ENCODE results near the gene KYNU. TPM values are rescaled to one million over a fixed set of nuclear protein-coding genes. Genes with fewer than 3 reads are reported as not detected.
"Not testable (repeated sequence)": the region's sequence is repeated elsewhere in the genome, so short reads cannot be mapped to it uniquely, and the experiment has no call there.

KYNU gene
- total RNA-seq, 1 donor from 2014 or later, result 30.3 TPM

- Histone ChIP-seq H3K36me3 (ENCODE audit: control insufficient read depth, insufficient read depth, low read length) (no peaks in the 10 kb centered on the region), H3K27me3 (ENCODE audit: control insufficient read depth, insufficient read depth, low read length) (no peaks in the 10 kb centered on the region), H3K4me3 (ENCODE audit: low read depth, low read length) (no peak overlapping the region)
- TF ChIP-seq CTCF (IDR thresholded peaks at IDR 0.05; ENCODE audit: insufficient read depth, low read length, severe bottlenecking), result no peak
- peak; percentile 63 for DNase-seq (ENCODE audit: low read depth)
- FAIRE-seq, result no peak
These were observed 1.0 kb upstream of the KYNU start for GRCh38 chr2:142876423-142876822.

GRCh38 chr2:142878031-142878678 lies 691 bp downstream of the KYNU start:
- TF ChIP-seq CTCF (IDR thresholded peaks at IDR 0.05; ENCODE audit: insufficient read depth, low read length, severe bottlenecking), result no peak
- peak overlapping the region; percentile 30 for H3K4me3 ChIP-seq (ENCODE audit: low read depth, low read length)
- H3K36me3 ChIP-seq (ENCODE audit: control insufficient read depth, insufficient read depth, low read length), result peaks cover 1% of the 10 kb centered on the region
- FAIRE-seq, result no peak
- no peaks in the 10 kb centered on the region for H3K27me3 ChIP-seq (ENCODE audit: control insufficient read depth, insufficient read depth, low read length)
- DNase-seq (ENCODE audit: low read depth), result no peak

- Histone ChIP-seq H3K4me3 (ENCODE audit: low read depth, low read length) (peak overlapping the region; percentile 4), H3K36me3 (ENCODE audit: control insufficient read depth, insufficient read depth, low read length) (peaks cover 1% of the 10 kb centered on the region), H3K27me3 (ENCODE audit: control insufficient read depth, insufficient read depth, low read length) (no peaks in the 10 kb centered on the region)
- no peak for DNase-seq (ENCODE audit: low read depth)
- TF ChIP-seq CTCF (IDR thresholded peaks at IDR 0.05; ENCODE audit: insufficient read depth, low read length, severe bottlenecking), result no peak
- FAIRE-seq, result no peak
These were observed 1.7 kb downstream of the KYNU start for GRCh38 chr2:142879151-142879550.

- peak; percentile 90 for DNase-seq (ENCODE audit: low read depth)
- Histone ChIP-seq H3K27me3 (ENCODE audit: control insufficient read depth, insufficient read depth, low read length) (no peaks in the 10 kb centered on the region), H3K36me3 (ENCODE audit: control insufficient read depth, insufficient read depth, low read length) (peaks cover 1% of the 10 kb centered on the region), H3K4me3 (ENCODE audit: low read depth, low read length) (no peak overlapping the region)
- TF ChIP-seq CTCF (IDR thresholded peaks at IDR 0.05; ENCODE audit: insufficient read depth, low read length, severe bottlenecking), result no peak
- no peak for FAIRE-seq
These were observed 2.8 kb downstream of the KYNU start for GRCh38 chr2:142880279-142880678.

GRCh38 chr2:142881619-142882018 lies 4.2 kb downstream of the KYNU start:
- FAIRE-seq (no peak), DNase-seq (ENCODE audit: low read depth) (no peak)
- H3K27me3 ChIP-seq (ENCODE audit: control insufficient read depth, insufficient read depth, low read length), result no peaks in the 10 kb centered on the region
- peaks cover 1% of the 10 kb centered on the region for H3K36me3 ChIP-seq (ENCODE audit: control insufficient read depth, insufficient read depth, low read length)
- H3K4me3 ChIP-seq (ENCODE audit: low read depth, low read length), result no peak overlapping the region
- TF ChIP-seq CTCF (IDR thresholded peaks at IDR 0.05; ENCODE audit: insufficient read depth, low read length, severe bottlenecking), result no peak

- not testable (repeated sequence) for FAIRE-seq; H3K27me3 ChIP-seq (ENCODE audit: control insufficient read depth, insufficient read depth, low read length)
These were observed 5.0 kb downstream of the KYNU start for GRCh38 chr2:142882500-142882899.

More at GRCh38 chr2:142882500-142882899, 5.0 kb downstream of the KYNU start:
- H3K4me3 ChIP-seq (ENCODE audit: low read depth, low read length); H3K36me3 ChIP-seq (ENCODE audit: control insufficient read depth, insufficient read depth, low read length); DNase-seq (ENCODE audit: low read depth): not testable (repeated sequence)
